Activated T-cell treated with anti-CD3 and anti-CD28 coated beads, Interleukin-2, amount 50 U/mL, for 48 hours (primary cell): ENCODE measurements around the gene SSH2.
"Not testable (repeated sequence)": the region's sequence is repeated elsewhere in the genome, so short reads cannot be mapped to it uniquely, and the experiment has no call there.

Experiments used
- DNase-seq, 2 experiments: peaks; one replicate each; pipeline ENCODE4 v3.0.0-alpha.2; 2020

The SSH2 gene

GRCh38 chr17:29874358-29874757, 55.7 kb downstream of the SSH2 start:
- not testable (repeated sequence) for DNase-seq

GRCh38 chr17:29873476-29873875, 56.6 kb downstream of the SSH2 start:
- DNase-seq = no peak

DNA sequence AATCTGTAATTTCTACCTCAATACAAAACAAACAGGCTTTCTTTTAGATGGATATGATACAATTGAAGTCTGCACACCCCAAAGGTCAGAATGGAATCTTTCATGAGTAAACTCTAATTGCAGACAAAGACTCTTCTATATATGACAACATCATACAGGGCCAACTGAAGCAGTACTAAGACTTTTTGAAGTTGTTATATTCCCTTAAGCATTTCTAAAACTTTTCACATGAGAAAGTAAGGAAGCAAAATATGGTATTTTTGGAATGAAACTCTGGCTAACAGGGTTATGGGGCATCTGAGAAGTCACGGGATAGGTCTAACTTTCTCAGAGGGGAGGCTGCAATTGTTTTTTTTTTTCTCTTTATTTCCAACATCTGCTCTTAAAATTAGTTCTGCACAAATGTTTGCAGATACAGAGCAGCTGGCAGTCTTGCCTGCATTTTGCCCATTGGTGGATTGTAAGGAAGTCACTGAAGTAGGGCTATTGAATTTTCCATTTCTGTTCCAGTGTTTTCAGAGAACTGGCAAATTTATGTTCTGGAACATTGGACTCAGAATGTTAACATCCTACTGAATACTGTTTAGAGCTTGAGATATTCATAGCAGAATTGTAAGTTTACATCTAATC, 59.1 kb downstream of the SSH2 start:
- no peak for DNase-seq

- DNase-seq = no peak
Observed at GRCh38 chr17:29867643-29868181, 62.3 kb downstream of the SSH2 start.

DNA sequence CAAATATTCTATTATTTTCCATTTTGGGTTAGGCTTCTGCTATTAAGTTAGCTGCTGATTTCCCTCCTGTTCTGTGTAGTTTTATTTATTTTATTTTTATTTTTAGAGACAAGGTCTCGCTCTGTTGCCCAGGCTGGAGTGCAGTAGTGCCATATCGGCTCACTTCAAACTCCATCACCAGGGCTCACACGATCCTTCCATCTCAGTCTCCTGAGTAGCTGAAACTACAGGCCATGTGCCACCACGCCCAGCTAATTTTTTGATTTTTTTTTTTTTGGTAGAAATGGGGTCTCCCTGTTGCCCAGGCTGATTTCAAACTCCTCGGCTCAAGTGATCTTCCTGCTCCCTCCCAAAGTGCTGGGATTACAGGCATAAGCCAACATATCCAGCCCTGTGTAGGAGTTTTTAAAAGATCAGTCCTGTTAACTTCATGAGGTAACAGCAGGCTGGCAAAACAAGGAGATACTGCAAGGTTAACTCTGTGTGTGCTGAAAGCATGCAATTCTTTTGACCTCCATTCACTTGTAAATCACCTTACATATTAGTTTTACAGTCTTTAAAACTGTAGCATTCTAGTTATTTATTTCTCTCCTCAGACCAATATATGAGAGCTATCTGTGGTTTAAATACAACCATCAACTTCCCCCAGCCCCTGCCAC, 63.2 kb downstream of the SSH2 start:
- no peak for DNase-seq

- no peak for DNase-seq
Observed at GRCh38 chr17:29864615-29865014, 65.4 kb downstream of the SSH2 start.

DNA sequence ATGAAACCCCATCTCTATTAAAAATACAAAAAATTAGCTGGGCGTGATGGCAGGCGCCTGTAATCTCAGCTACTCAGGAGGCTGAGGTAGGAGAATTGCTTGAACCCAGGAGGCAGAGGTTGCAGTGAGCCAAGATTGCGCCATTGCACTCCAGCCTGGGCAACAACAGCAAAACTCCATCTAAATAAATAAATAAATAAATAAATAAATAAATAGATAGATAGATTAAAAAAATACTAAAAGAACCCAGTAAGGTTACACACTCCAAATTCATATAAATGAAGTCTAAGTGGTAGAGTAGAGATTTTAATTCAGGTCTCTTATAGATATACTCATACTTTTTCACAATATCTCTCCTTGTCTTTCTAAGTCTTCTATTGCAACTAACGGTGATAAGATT, 65.9 kb downstream of the SSH2 start:
- not testable (repeated sequence) for DNase-seq

GRCh38 chr17:29862951-29863350, 67.1 kb downstream of the SSH2 start:
- no peak for DNase-seq

DNA sequence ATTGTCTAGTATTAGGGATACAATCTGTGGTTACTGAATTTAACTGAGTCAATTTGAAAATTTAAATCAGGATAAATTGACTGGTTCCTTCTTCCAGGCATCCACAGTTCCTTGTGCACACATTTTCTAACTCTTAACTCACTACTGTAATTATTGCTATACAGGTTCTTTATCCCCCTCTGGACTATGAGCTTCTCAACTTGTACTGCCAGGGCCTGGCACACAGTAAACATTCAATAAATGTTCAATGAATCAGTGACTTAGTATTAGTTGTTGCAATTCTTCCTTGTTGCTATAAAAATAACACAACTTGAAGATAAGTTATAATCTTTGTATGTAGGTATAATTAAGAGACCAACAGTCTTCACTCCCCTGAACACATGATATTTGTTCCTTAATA, 67.9 kb downstream of the SSH2 start:
- no peak for DNase-seq

- not testable (repeated sequence) for DNase-seq
Observed at GRCh38 chr17:29859445-29859844, 70.6 kb downstream of the SSH2 start.

GRCh38 chr17:29857823-29858222, 72.2 kb downstream of the SSH2 start:
- no peak for DNase-seq

GRCh38 chr17:29857105-29857504, 72.9 kb downstream of the SSH2 start:
- not testable (repeated sequence) for DNase-seq

- DNase-seq = no peak
Observed at GRCh38 chr17:29855686-29856085, 74.3 kb downstream of the SSH2 start.

GRCh38 chr17:29848737-29849136, 81.3 kb downstream of the SSH2 start:
- no peak for DNase-seq

- no peak for DNase-seq
Observed at GRCh38 chr17:29847527-29848400, 82.3 kb downstream of the SSH2 start.

DNA sequence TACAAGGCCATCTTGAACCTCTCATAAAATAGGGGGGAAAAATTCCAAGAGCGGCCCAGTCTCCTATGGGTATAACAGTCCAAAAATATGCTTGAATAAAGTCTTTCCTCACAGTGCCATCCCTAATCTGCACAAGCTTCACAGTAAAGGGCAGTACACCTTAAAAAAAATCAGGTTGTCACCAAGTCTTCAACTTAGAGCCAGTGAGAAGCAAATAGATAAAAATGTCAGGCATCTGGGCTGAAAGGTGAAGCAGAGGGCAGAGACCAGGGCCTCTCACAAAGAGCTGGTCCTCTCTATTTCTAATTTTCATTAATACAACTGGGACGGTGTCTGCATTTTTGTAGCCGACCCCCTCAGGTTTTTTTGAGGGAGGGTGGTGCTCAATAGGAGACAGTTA, 82.9 kb downstream of the SSH2 start:
- no peak for DNase-seq

GRCh38 chr17:29846298-29846697, 83.7 kb downstream of the SSH2 start:
- DNase-seq = no peak

- DNase-seq = no peak
Observed at GRCh38 chr17:29844339-29845048, 85.5 kb downstream of the SSH2 start.

- DNase-seq = no peak
Observed at GRCh38 chr17:29840884-29841283, 89.1 kb downstream of the SSH2 start.

DNA sequence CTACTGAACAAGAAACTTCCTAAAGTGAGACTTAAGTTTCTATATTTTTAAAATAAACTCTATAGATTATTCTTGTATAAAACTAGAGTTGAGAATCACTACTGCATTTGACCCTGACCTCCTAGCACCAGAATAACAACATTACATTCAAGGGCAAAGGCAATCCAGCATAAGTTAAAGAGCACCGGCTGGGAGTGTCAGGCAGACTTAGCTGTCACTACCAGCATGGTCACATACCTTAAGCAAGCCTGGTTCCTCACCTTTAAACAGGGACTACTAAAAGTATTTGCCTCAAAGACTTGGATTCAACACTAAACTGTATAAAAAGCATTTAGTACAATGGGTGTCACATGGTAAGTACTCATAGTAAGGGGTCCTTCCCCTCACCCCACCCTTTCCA, 90.4 kb downstream of the SSH2 start:
- DNase-seq = no peak

- no peak for DNase-seq
Observed at GRCh38 chr17:29838961-29839360, 91.1 kb downstream of the SSH2 start.

DNA sequence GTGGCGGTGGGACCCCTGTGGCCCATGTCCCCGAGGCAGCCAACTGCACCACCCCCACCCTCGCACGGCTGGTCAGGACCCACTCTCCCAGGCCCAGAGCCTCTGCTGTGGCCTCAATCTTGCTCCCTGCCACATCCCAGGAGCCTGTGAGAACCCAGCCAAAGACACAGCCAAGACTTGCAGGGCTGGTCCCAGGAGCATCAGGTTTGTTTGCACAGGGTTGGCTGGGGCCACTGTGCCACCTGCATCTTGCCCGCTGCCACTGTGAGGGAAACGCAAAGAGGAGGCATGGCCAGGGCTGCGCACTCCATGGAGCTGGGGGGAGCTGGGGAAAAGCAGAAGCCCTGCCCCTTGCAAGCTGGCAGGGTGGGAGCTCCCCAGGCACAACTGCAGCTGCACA, 92.5 kb downstream of the SSH2 start:
- no peak for DNase-seq

GRCh38 chr17:29836643-29837042, 93.4 kb downstream of the SSH2 start:
- no peak for DNase-seq
